PC-3 (cell line): Measurements from ENCODE around the gene EARS2. TPM values are rescaled to one million over a fixed set of nuclear protein-coding genes. Genes with fewer than 3 reads are reported as not detected.
A peak's percentile ranks its signal among the peaks of the same experiment; 100 is the strongest.

ENCODE experiments used
- ATAC-seq: fragments of 200-7000 bp; cut with Tn5 transposase; 2 replicates; pipeline ENCODE4 v1.9.1; 2020; ENCODE audit warnings: mild to moderate bottlenecking, moderate library complexity
- BruUV-seq: library from RNA; stranded (reverse); fragments of 400-500 nt; replicated peaks from 2 replicates; lab custom pipeline; 2021; lab: Mats Ljungman, UMichigan
- CTCF ChIA-PET: fragments of 300-600 bp; sonication (Branson Sonifier 250); formaldehyde crosslinking; loops from one replicate; lab custom pipeline; 2022; ENCODE audit warnings: antibody characterized with exemption; lab: Charles Lee
- POLR2A ChIA-PET: fragments of 300-600 bp; sonication (Branson Sonifier 250); formaldehyde crosslinking; loops from one replicate; lab custom pipeline; 2022; ENCODE audit warnings: antibody characterized with exemption; ENCODE audit not compliant: unreplicated experiment; lab: Charles Lee
- DNase-seq: peaks from one replicate; pipeline ENCODE4 v3.0.0-alpha.2; 2015
- H2AFZ ChIP-seq: fragments of 300-600 bp; sonication (generic); 2 replicates; pipeline ENCODE4 v1.6.0; 2016; ENCODE audit warnings: antibody characterized with exemption, low read length
- H3F3A ChIP-seq: fragments of 300-600 bp; sonication (generic); one replicate; pipeline ENCODE4 v1.6.0; 2017; ENCODE audit warnings: antibody characterized with exemption, low read length, control low read depth, mild to moderate bottlenecking; ENCODE audit not compliant: unreplicated experiment
- H3K27ac ChIP-seq: fragments of 300-600 bp; sonication (generic); 2 replicates; pipeline ENCODE4 v1.5.1; 2016; ENCODE audit warnings: mild to moderate bottlenecking, low read length
- H3K27me3 ChIP-seq: fragments of 300-600 bp; sonication (generic); 2 replicates; pipeline ENCODE4 v1.6.1; 2016; ENCODE audit warnings: low read length, mixed read lengths
- H3K36me3 ChIP-seq: fragments of 300-600 bp; sonication (generic); 2 replicates; pipeline ENCODE4 v1.6.1; 2016; ENCODE audit warnings: low read depth, mixed run types, low read length, mixed read lengths
- H3K4me1 ChIP-seq: fragments of 300-600 bp; sonication (generic); 2 replicates; pipeline ENCODE4 v1.5.1; 2016; ENCODE audit warnings: low read length; ENCODE audit not compliant: insufficient read depth
- H3K4me2 ChIP-seq: fragments of 300-600 bp; sonication (generic); 2 replicates; pipeline ENCODE4 v1.6.0; 2016; ENCODE audit warnings: low read length
- H3K4me3 ChIP-seq: fragments of 300-600 bp; sonication (generic); 2 replicates; pipeline ENCODE4 v1.5.1; 2016; ENCODE audit warnings: mild to moderate bottlenecking, low read length, mixed read lengths
- H3K79me2 ChIP-seq: fragments of 300-600 bp; sonication (generic); 2 replicates; pipeline ENCODE4 v1.6.1; 2017; ENCODE audit warnings: low read length, mixed read lengths
- H3K9ac ChIP-seq: fragments of 300-600 bp; sonication (generic); 2 replicates; pipeline ENCODE4 v1.6.0; 2016; ENCODE audit warnings: mild to moderate bottlenecking, low read length
- H3K9me2 ChIP-seq: fragments of 300-600 bp; sonication (generic); replicated peaks from 2 replicates; pipeline ENCODE4 v1.6.1; 2016; ENCODE audit warnings: mixed run types, low read length, mixed read lengths
- H3K9me3 ChIP-seq: fragments of 300-600 bp; sonication (generic); 2 replicates; pipeline ENCODE4 v1.6.1; 2016; ENCODE audit warnings: low read length, mixed read lengths
- H4K20me1 ChIP-seq: fragments of 300-600 bp; sonication (generic); 2 replicates; pipeline ENCODE4 v1.6.1; 2016; ENCODE audit warnings: low read length, mixed read lengths
- EZH2 ChIP-seq: fragments of 300-600 bp; sonication (generic); IDR thresholded peaks from one replicate; pipeline ENCODE4 v1.6.1; 2017; ENCODE audit warnings: antibody characterized with exemption, mild to moderate bottlenecking, low read length; ENCODE audit not compliant: unreplicated experiment
- EZH2phosphoT487 ChIP-seq: fragments of 300-600 bp; sonication (generic); IDR thresholded peaks from 2 replicates; pipeline ENCODE4 v1.6.1; 2018; ENCODE audit warnings: mild to moderate bottlenecking, antibody characterized with exemption, low read length, borderline replicate concordance
- intact Hi-C: fragments of 100-400 bp; cut with micrococcal nuclease; formaldehyde crosslinking; loops from 2 replicates; pipeline ENCODE4 v1.9.0; 2023
- total RNA-seq: library from RNA; depleted of rRNA; stranded (reverse); fragments of >200 nt; gene quantifications from 2 replicates; pipeline ENCODE4 v1.2.3, GENCODE V29; 2014
- TF ChIP-seq, protein P1 (sequence below): fragments of 300-600 bp; sonication (generic); conservative IDR thresholded peaks from 2 replicates; pipeline ENCODE4 v1.5.1; 2017; ENCODE audit warnings: antibody characterized with exemption, low read depth, mild to moderate bottlenecking, low read length

Gene EARS2
- total RNA-seq, 1 experiment from 2014 or later = 23.7 TPM

- no TSS peak for BruUV-seq
- H3K9ac ChIP-seq = peak within 1 kb of the TSS; percentile 99
- peaks cover 48% of the 10 kb centered on the region for H3K79me2 ChIP-seq
- DNase-seq (peak; percentile 87), ATAC-seq (peak; percentile 99)
- peaks cover 3% of the 10 kb centered on the region; the same call in 1 of the 2 replicates for H3K4me1 ChIP-seq
- peak within 1 kb of the TSS; percentile 61 for H3K27ac ChIP-seq
- peaks cover 8% of the 10 kb centered on the region for H3K36me3 ChIP-seq
- H3F3A ChIP-seq = no peaks in the 10 kb centered on the region
- peak within 1 kb of the TSS; percentile 98 for H3K4me2 ChIP-seq
- peak within 1 kb of the TSS; percentile 75 for H2AFZ ChIP-seq
- ChIA-PET POLR2A (no interaction called here), CTCF (no interaction called here)
- no peaks in the 10 kb centered on the region for H3K27me3 ChIP-seq
- H4K20me1 ChIP-seq = peaks cover 16% of the 10 kb centered on the region; the same call in 1 of the 2 replicates
- H3K9me3 ChIP-seq = no peaks in the 10 kb centered on the region
- intact Hi-C loops = no loop called here
- no peaks in the 10 kb centered on the region for H3K9me2 ChIP-seq
- peak within 1 kb of the TSS; percentile 91 for H3K4me3 ChIP-seq
- TF ChIP-seq, protein P1, sequence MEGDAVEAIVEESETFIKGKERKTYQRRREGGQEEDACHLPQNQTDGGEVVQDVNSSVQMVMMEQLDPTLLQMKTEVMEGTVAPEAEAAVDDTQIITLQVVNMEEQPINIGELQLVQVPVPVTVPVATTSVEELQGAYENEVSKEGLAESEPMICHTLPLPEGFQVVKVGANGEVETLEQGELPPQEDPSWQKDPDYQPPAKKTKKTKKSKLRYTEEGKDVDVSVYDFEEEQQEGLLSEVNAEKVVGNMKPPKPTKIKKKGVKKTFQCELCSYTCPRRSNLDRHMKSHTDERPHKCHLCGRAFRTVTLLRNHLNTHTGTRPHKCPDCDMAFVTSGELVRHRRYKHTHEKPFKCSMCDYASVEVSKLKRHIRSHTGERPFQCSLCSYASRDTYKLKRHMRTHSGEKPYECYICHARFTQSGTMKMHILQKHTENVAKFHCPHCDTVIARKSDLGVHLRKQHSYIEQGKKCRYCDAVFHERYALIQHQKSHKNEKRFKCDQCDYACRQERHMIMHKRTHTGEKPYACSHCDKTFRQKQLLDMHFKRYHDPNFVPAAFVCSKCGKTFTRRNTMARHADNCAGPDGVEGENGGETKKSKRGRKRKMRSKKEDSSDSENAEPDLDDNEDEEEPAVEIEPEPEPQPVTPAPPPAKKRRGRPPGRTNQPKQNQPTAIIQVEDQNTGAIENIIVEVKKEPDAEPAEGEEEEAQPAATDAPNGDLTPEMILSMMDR = peak; percentile 74
- no peak for TF ChIP-seq EZH2
- no peak for TF ChIP-seq EZH2phosphoT487
Observed at GRCh38 chr16:23595951-23596720, 39.0 kb upstream of the EARS2 start, which contains the start of gene NDUFAB1. TSS of gene NDUFAB1 (minus strand) at chr16:23596316. CDS start at chr16:23596290, 26 bp downstream.

DNA sequence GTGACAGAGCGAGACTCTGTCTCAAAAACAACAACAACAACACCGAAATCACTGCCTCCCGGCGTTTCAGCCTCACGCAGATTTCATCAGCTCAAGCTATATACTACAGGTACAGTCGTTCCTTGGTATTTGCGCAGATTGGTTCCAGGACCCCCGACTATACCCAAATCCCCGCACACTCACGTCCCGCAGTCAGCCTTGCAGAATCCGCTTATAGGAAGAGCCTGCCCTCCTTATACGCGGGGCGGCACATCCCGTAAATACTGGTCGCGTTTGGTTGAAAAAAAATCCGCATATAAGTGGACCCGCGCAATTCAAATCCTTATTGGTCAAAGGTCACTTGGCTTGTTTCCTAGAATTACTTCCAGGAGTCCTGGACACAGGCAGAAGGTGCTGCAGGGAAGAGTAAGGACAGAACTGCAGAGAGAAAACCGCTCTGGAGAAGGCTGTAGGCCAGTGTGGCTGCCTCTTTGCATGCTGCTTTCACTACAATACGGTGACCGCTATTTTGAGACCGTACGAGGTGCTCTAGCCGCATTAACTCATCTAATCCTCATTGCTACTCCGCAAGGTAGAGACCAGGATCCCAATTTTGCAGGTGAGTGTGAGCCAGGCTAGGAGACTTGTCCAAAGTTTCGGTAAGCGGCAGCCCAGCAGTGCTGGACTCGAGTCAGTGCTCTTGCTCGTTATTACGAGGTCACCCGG, 38.2 kb upstream of the EARS2 start:
- H3K4me1 ChIP-seq = peaks cover 3% of the 10 kb centered on the region; the same call in 1 of the 2 replicates
- TSS peak; percentile 67 for BruUV-seq
- no peaks in the 10 kb centered on the region for H3K9me3 ChIP-seq
- no peaks in the 10 kb centered on the region for H3K27me3 ChIP-seq
- H3K4me3 ChIP-seq = peak overlapping the region; percentile 91
- intact Hi-C loops = no loop called here
- peaks cover 13% of the 10 kb centered on the region for H3K36me3 ChIP-seq
- no peaks in the 10 kb centered on the region for H3K9me2 ChIP-seq
- H2AFZ ChIP-seq = peak overlapping the region; percentile 69; the same call in 1 of the 2 replicates
- peak; percentile 13; the same call in 1 of the 2 replicates for ATAC-seq
- peak overlapping the region; percentile 99 for H3K9ac ChIP-seq
- ChIA-PET POLR2A (no interaction called here), CTCF (no interaction called here)
- H3K4me2 ChIP-seq = peak overlapping the region; percentile 98
- peaks cover 16% of the 10 kb centered on the region; the same call in 1 of the 2 replicates for H4K20me1 ChIP-seq
- no peaks in the 10 kb centered on the region for H3F3A ChIP-seq
- TF ChIP-seq EZH2 (no peak), EZH2phosphoT487 (no peak)
- TF ChIP-seq, protein P1 = no peak
- peak overlapping the region; percentile 61 for H3K27ac ChIP-seq
- no peak for DNase-seq
- H3K79me2 ChIP-seq = peaks cover 55% of the 10 kb centered on the region
